Astrocyte (in vitro differentiated cells and primary cell): ENCODE measurements around the gene ZNF385C. TPM values are rescaled to one million over a fixed set of nuclear protein-coding genes. Genes with fewer than 3 reads are reported as not detected.

Experiments used
- DNase-seq: peaks from one replicate; pipeline ENCODE4 v3.0.0-alpha.2; 2010; ENCODE audit warnings: low read depth
- FAIRE-seq: peaks from 2 replicates; lab custom pipeline; 2011; peaks lifted over from hg19 to GRCh38; lab: Jason Lieb, UNC
- H2AFZ ChIP-seq: 2 replicates; pipeline ENCODE4 v1.6.0; 2012; ENCODE audit warnings: low read depth, low read length, inconsistent platforms
- H3K27ac ChIP-seq: 2 replicates; pipeline ENCODE4 v1.5.1; 2011; ENCODE audit warnings: low read depth, low read length, inconsistent platforms
- H3K27me3 ChIP-seq: 2 replicates; pipeline ENCODE4 v1.6.0; 2011; ENCODE audit warnings: low read length, inconsistent platforms; ENCODE audit not compliant: insufficient read depth
- H3K36me3 ChIP-seq: 2 replicates; pipeline ENCODE4 v1.5.1; 2011; ENCODE audit warnings: low read length, inconsistent platforms; ENCODE audit not compliant: insufficient read depth
- H3K4me1 ChIP-seq: 2 replicates; pipeline ENCODE4 v1.5.1; 2011; ENCODE audit warnings: low read length, inconsistent platforms; ENCODE audit not compliant: insufficient read depth
- H3K4me2 ChIP-seq: 2 replicates; pipeline ENCODE4 v1.6.0; 2012; ENCODE audit warnings: low read length, inconsistent platforms
- H3K4me3 ChIP-seq: 2 replicates; pipeline ENCODE4 v1.5.1; 2011; ENCODE audit warnings: low read depth, mild to moderate bottlenecking, low read length, inconsistent platforms; ENCODE audit not compliant: insufficient read depth
- H3K79me2 ChIP-seq: 2 replicates; pipeline ENCODE4 v1.6.0; 2012; ENCODE audit warnings: mild to moderate bottlenecking, low read length, inconsistent platforms; ENCODE audit not compliant: insufficient read depth
- H3K9ac ChIP-seq: 2 replicates; pipeline ENCODE4 v1.6.0; 2012; ENCODE audit warnings: mild to moderate bottlenecking, low read length, inconsistent platforms
- H3K9me3 ChIP-seq: 2 replicates; pipeline ENCODE4 v1.5.1; 2012; ENCODE audit warnings: low read depth, mild to moderate bottlenecking, low read length, inconsistent platforms; ENCODE audit not compliant: insufficient read depth
- H4K20me1 ChIP-seq: 2 replicates; pipeline ENCODE4 v1.6.0; 2012; ENCODE audit warnings: low read length, inconsistent platforms; ENCODE audit not compliant: insufficient read depth
- H3K27ac Mint-ChIP-seq: one replicate; pipeline ENCODE4 v1.8.0; 2021; ENCODE audit warnings: mild to moderate bottlenecking, mixed read lengths; ENCODE audit not compliant: unreplicated experiment
- H3K27me3 Mint-ChIP-seq: one replicate; pipeline ENCODE4 v1.8.0; 2021; ENCODE audit warnings: low read depth, mixed read lengths; ENCODE audit not compliant: unreplicated experiment
- H3K36me3 Mint-ChIP-seq: one replicate; pipeline ENCODE4 v1.8.0; 2021; ENCODE audit warnings: low read depth, mixed read lengths; ENCODE audit not compliant: unreplicated experiment
- H3K4me1 Mint-ChIP-seq: one replicate; pipeline ENCODE4 v1.8.0; 2021; ENCODE audit warnings: low read depth, mixed read lengths; ENCODE audit not compliant: unreplicated experiment
- H3K4me3 Mint-ChIP-seq: one replicate; pipeline ENCODE4 v1.8.0; 2021; ENCODE audit warnings: mild to moderate bottlenecking, moderate library complexity, mixed read lengths; ENCODE audit not compliant: unreplicated experiment
- H3K9me3 Mint-ChIP-seq: one replicate; pipeline ENCODE4 v1.8.0; 2021; ENCODE audit warnings: mild to moderate bottlenecking, mixed read lengths; ENCODE audit not compliant: unreplicated experiment
- CTCF ChIP-seq: IDR thresholded peaks from 2 replicates; pipeline ENCODE4 v1.5.1; 2011; ENCODE audit warnings: low read depth, mild to moderate bottlenecking, inconsistent platforms, low read length, moderate library complexity; ENCODE audit not compliant: insufficient read depth
- EZH2 ChIP-seq: IDR thresholded peaks from 2 replicates; pipeline ENCODE4 v1.6.1; 2012; ENCODE audit warnings: mild to moderate bottlenecking, low read length, inconsistent platforms; ENCODE audit not compliant: insufficient read depth
- total RNA-seq: library from RNA; stranded (reverse); gene quantifications from 2 replicates; pipeline ENCODE4 v1.2.1, GENCODE V29; 2021

The ZNF385C gene
- total RNA-seq, 1 donor from 2014 or later, result 0.39 TPM

GRCh38 chr17:41988418-41988817 lies 109.9 kb downstream of the ZNF385C start:
- no peak overlapping the region for H3K27ac ChIP-seq
- peaks cover 2% of the 10 kb centered on the region for H3K79me2 ChIP-seq
- Mint-ChIP-seq H3K27me3 (no peaks in the 10 kb centered on the region), H3K9me3 (no peaks in the 10 kb centered on the region), H3K4me3 (no peak overlapping the region), H3K27ac (no peak overlapping the region), H3K4me1 (peaks cover 18% of the 10 kb centered on the region), H3K36me3 (peaks cover 26% of the 10 kb centered on the region)
- no peaks in the 10 kb centered on the region for H3K27me3 ChIP-seq
- FAIRE-seq, result no peak
- no peak overlapping the region for H3K4me2 ChIP-seq
- peaks cover 29% of the 10 kb centered on the region for H4K20me1 ChIP-seq
- TF ChIP-seq CTCF (no peak), EZH2 (no peak)
- no peak overlapping the region for H2AFZ ChIP-seq
- H3K9me3 ChIP-seq, result no peaks in the 10 kb centered on the region
- H3K9ac ChIP-seq, result no peak overlapping the region
- H3K4me1 ChIP-seq, result peaks cover 6% of the 10 kb centered on the region
- DNase-seq, result no peak
- no peak overlapping the region for H3K4me3 ChIP-seq
- H3K36me3 ChIP-seq, result peaks cover 62% of the 10 kb centered on the region

GRCh38 chr17:41987642-41988041 lies 110.6 kb downstream of the ZNF385C start:
- H3K4me1 ChIP-seq, result peaks cover 4% of the 10 kb centered on the region
- H3K9me3 Mint-ChIP-seq, result no peaks in the 10 kb centered on the region
- FAIRE-seq, result no peak
- H3K27me3 Mint-ChIP-seq, result no peaks in the 10 kb centered on the region
- H3K27ac Mint-ChIP-seq, result no peak overlapping the region
- DNase-seq, result no peak
- H3K4me1 Mint-ChIP-seq, result peaks cover 14% of the 10 kb centered on the region
- H2AFZ ChIP-seq, result no peak overlapping the region
- H3K79me2 ChIP-seq, result peaks cover 2% of the 10 kb centered on the region
- no peaks in the 10 kb centered on the region for H3K27me3 ChIP-seq
- no peak overlapping the region for H3K4me3 Mint-ChIP-seq
- peaks cover 21% of the 10 kb centered on the region for H3K36me3 Mint-ChIP-seq
- H3K9ac ChIP-seq, result no peak overlapping the region
- H3K9me3 ChIP-seq, result no peaks in the 10 kb centered on the region
- peaks cover 25% of the 10 kb centered on the region for H4K20me1 ChIP-seq
- no peak overlapping the region for H3K4me3 ChIP-seq
- no peak overlapping the region for H3K4me2 ChIP-seq
- TF ChIP-seq CTCF (no peak), EZH2 (no peak)
- peaks cover 62% of the 10 kb centered on the region for H3K36me3 ChIP-seq
- H3K27ac ChIP-seq, result no peak overlapping the region

GRCh38 chr17:41986634-41987033 lies 111.6 kb downstream of the ZNF385C start:
- Mint-ChIP-seq H3K27me3 (no peaks in the 10 kb centered on the region), H3K9me3 (no peaks in the 10 kb centered on the region), H3K27ac (no peak overlapping the region), H3K4me1 (peaks cover 14% of the 10 kb centered on the region), H3K4me3 (no peak overlapping the region), H3K36me3 (peaks cover 27% of the 10 kb centered on the region)
- peaks cover 22% of the 10 kb centered on the region for H4K20me1 ChIP-seq
- H3K27me3 ChIP-seq, result no peaks in the 10 kb centered on the region
- FAIRE-seq, result no peak
- H3K4me2 ChIP-seq, result no peak overlapping the region
- H3K4me3 ChIP-seq, result no peak overlapping the region
- H3K4me1 ChIP-seq, result peaks cover 6% of the 10 kb centered on the region
- no peak overlapping the region for H2AFZ ChIP-seq
- H3K9me3 ChIP-seq, result no peaks in the 10 kb centered on the region
- peaks cover 2% of the 10 kb centered on the region for H3K79me2 ChIP-seq
- H3K36me3 ChIP-seq, result peaks cover 64% of the 10 kb centered on the region
- no peak overlapping the region for H3K27ac ChIP-seq
- no peak for DNase-seq
- no peak for TF ChIP-seq EZH2
- no peak for TF ChIP-seq CTCF
- H3K9ac ChIP-seq, result no peak overlapping the region
